NCI-H526 (cell line): Measurements from ENCODE around the gene ATRX.
"Not testable (repeated sequence)": the region's sequence is repeated elsewhere in the genome, so short reads cannot be mapped to it uniquely, and the experiment has no call there.

Source experiments
- DNase-seq, 2 experiments: peaks; one replicate each; lab custom pipeline; 2025; lab: John Stamatoyannopoulos, UW

Gene ATRX

GRCh38 chrX:77621453-77621852 lies 164.6 kb downstream of the ATRX start:
- not testable (repeated sequence) for DNase-seq

- no peak for DNase-seq
These were observed 168.8 kb downstream of the ATRX start for GRCh38 chrX:77617206-77617605.

GRCh38 chrX:77603635-77604336 lies 182.2 kb downstream of the ATRX start:
- no peak for DNase-seq

- DNase-seq = no peak
These were observed 188.5 kb downstream of the ATRX start for GRCh38 chrX:77597511-77597910.

GRCh38 chrX:77597090-77597489 lies 188.9 kb downstream of the ATRX start:
- DNase-seq = no peak

- no peak for DNase-seq
These were observed 190.2 kb downstream of the ATRX start for GRCh38 chrX:77595848-77596247.

GRCh38 chrX:77572322-77572721 lies 213.7 kb downstream of the ATRX start:
- no peak for DNase-seq

GRCh38 chrX:77565278-77565677 lies 220.7 kb downstream of the ATRX start:
- DNase-seq = no peak

- DNase-seq = no peak
These were observed 221.2 kb downstream of the ATRX start for GRCh38 chrX:77564823-77565222.

- no peak for DNase-seq
These were observed 224.6 kb downstream of the ATRX start for GRCh38 chrX:77561372-77561771.

- DNase-seq = no peak
These were observed 229.7 kb downstream of the ATRX start for GRCh38 chrX:77556276-77556675.

- no peak for DNase-seq
These were observed 237.3 kb downstream of the ATRX start for GRCh38 chrX:77548751-77549150.

- not testable (repeated sequence) for DNase-seq
These were observed 246.2 kb downstream of the ATRX start for GRCh38 chrX:77539778-77540177.

- not testable (repeated sequence) for DNase-seq
These were observed 254.8 kb downstream of the ATRX start for GRCh38 chrX:77531261-77531660.

GRCh38 chrX:77528034-77528433 lies 258.0 kb downstream of the ATRX start:
- no peak for DNase-seq

- DNase-seq = no peak
These were observed 258.6 kb downstream of the ATRX start for GRCh38 chrX:77527233-77528001.

- DNase-seq = no peak
These were observed 266.3 kb downstream of the ATRX start for GRCh38 chrX:77519765-77520164.

GRCh38 chrX:77514177-77514576 lies 271.8 kb downstream of the ATRX start:
- DNase-seq = no peak

- no peak for DNase-seq
These were observed 276.0 kb downstream of the ATRX start for GRCh38 chrX:77510007-77510406.

- DNase-seq = no peak
These were observed 280.8 kb downstream of the ATRX start for GRCh38 chrX:77505227-77505626.

- no peak for DNase-seq
These were observed 283.0 kb downstream of the ATRX start for GRCh38 chrX:77502951-77503525.

- DNase-seq = not testable (repeated sequence)
These were observed 285.9 kb downstream of the ATRX start for GRCh38 chrX:77500164-77500563.
